Gastroesophageal sphincter (tissue), 4 donors: ENCODE data around the gene C19orf25. TPM values are rescaled to one million over a fixed set of nuclear protein-coding genes. Genes with fewer than 3 reads are reported as not detected.
A peak's percentile ranks its signal among the peaks of the same experiment; 100 is the strongest.

Experiments used
- ATAC-seq: fragments of 150-250 bp; one replicate; pipeline ENCODE4 v1.9.1; 2016; ENCODE audit warnings: mild to moderate bottlenecking, moderate library complexity
- H3K27ac ChIP-seq, 4 donors: fragments of 200-600 bp; sonication (generic) in 3 of 4; 1 replicate in 3 of 4; 2 replicates in 1 of 4; pipeline ENCODE4 v1.5.1; 2016 to 2019
- H3K27me3 ChIP-seq: fragments of 200-600 bp; sonication (generic); one replicate; pipeline ENCODE4 v1.5.1; 2019
- H3K36me3 ChIP-seq, 2 donors: fragments of 200-600 bp; sonication (generic); one replicate each; pipeline ENCODE4 v1.5.1; 2019; ENCODE audit warnings: control low read depth in 1 of 2
- H3K4me1 ChIP-seq, 3 donors: fragments of 200-600 bp; sonication (generic); 1 replicate in 2 of 3; 2 replicates in 1 of 3; pipeline ENCODE4 v1.5.1; 2016 to 2019; ENCODE audit warnings: control low read depth in 2 of 3
- H3K4me3 ChIP-seq, 2 donors: fragments of 200-600 bp; sonication (generic); one replicate each; pipeline ENCODE4 v1.5.1; 2019; ENCODE audit warnings: mild to moderate bottlenecking in 1 of 2, moderate library complexity in 1 of 2
- H3K9me3 ChIP-seq, 3 donors: fragments of 200-600 bp; sonication (generic); one replicate each; pipeline ENCODE4 v1.5.1; 2017 to 2019; ENCODE audit warnings: control low read depth in 2 of 3
- CTCF ChIP-seq, 4 experiments: fragments of 200-600 bp in 2 of 4; fragments of 450-650 bp in 2 of 4; sonication (generic) in 1 of 4; IDR thresholded peaks; one replicate each; pipeline ENCODE4 v1.5.1; 2017 to 2019; ENCODE audit warnings: antibody characterized with exemption in 4 of 4, mild to moderate bottlenecking in 2 of 4, moderate library complexity in 2 of 4
- EP300 ChIP-seq: sonication (generic); formaldehyde crosslinking; IDR thresholded peaks from one replicate; pipeline ENCODE4 v1.6.1; 2017; ENCODE audit warnings: antibody characterized with exemption, mild to moderate bottlenecking
- POLR2A ChIP-seq, 2 donors: fragments of 450-650 bp; IDR thresholded peaks; one replicate each; pipeline ENCODE4 v1.6.1; 2017; ENCODE audit warnings: antibody characterized with exemption in 2 of 2, mild to moderate bottlenecking in 2 of 2, moderate library complexity in 1 of 2
- POLR2AphosphoS5 ChIP-seq: sonication (generic); formaldehyde crosslinking; IDR thresholded peaks from one replicate; pipeline ENCODE4 v1.6.1; 2017; ENCODE audit warnings: antibody characterized with exemption
- WGBS, 2 donors: methylation state at CpG; one replicate each; pipeline ENCODE4 v1.1.5; 2018; ENCODE audit warnings: low coverage in 1 of 2; 5-methylcytosine and 5-hydroxymethylcytosine counted together
- total RNA-seq, 4 donors: library from RNA; depleted of rRNA; stranded (reverse); fragments of >200 nt; gene quantifications; one replicate each; pipeline ENCODE4 v1.1.0, GENCODE V29; 2016

C19orf25 gene
- total RNA-seq, 4 donors from 2014 or later, result 20.6 to 40.0 (median 28.2) TPM

- Histone ChIP-seq H3K4me1 (peaks cover 0 to 12% (median 0%) of the 10 kb centered on the region in 3 donors), H3K9me3 (no peaks in the 10 kb centered on the region), H3K27me3 (peaks cover 82% of the 10 kb centered on the region), H3K27ac (no peak overlapping the region), H3K4me3 (no peak overlapping the region), H3K36me3 (no peaks in the 10 kb centered on the region)
- ATAC-seq, result no peak
- 60 to 64% methylated on average over 7 to 8 of the region's 17 CpGs for WGBS, 2 donors
- TF ChIP-seq POLR2AphosphoS5 (no peak), CTCF (IDR thresholded peaks at IDR 0.05) (no peak), POLR2A (IDR thresholded peaks at IDR 0.05) (no peak), EP300 (no peak)
These were observed 45.9 kb upstream of the C19orf25 start for GRCh38 chr19:1524972-1525325.

GRCh38 chr19:1524287-1524971 is 45.4 kb upstream of the C19orf25 start:
- Histone ChIP-seq H3K4me3 (peak overlapping the region in 1 of 2 donors; percentile 43), H3K27me3 (peaks cover 80% of the 10 kb centered on the region), H3K27ac (no peak overlapping the region), H3K9me3 (no peaks in the 10 kb centered on the region), H3K36me3 (no peaks in the 10 kb centered on the region), H3K4me1 (peaks cover 0 to 12% (median 0%) of the 10 kb centered on the region in 3 donors)
- ATAC-seq, result no peak
- TF ChIP-seq POLR2A (IDR thresholded peaks at IDR 0.05) (no peak), EP300 (no peak)
- 100% methylated on average over 1 of the region's 49 CpGs for WGBS, 2 donors

GRCh38 chr19:1523412-1524286 is 44.6 kb upstream of the C19orf25 start, which contains the start of gene PLK5:
Gene PLK5 (plus strand): TSS chr19:1524077. CDS start chr19:1526997, 2,920 bp downstream.
- Histone ChIP-seq H3K9me3 (no peaks in the 10 kb centered on the region), H3K4me3 (peak within 1 kb of the TSS in 1 of 2 donors; percentile 43), H3K27ac (no peak within 1 kb of the TSS), H3K4me1 (peaks cover 0 to 12% (median 0%) of the 10 kb centered on the region in 3 donors), H3K36me3 (no peaks in the 10 kb centered on the region), H3K27me3 (peaks cover 72% of the 10 kb centered on the region)
- no peak for TF ChIP-seq EP300
- TF ChIP-seq CTCF (IDR thresholded peaks at IDR 0.05), result peak in 1 of 4 experiments; percentile 37
- ATAC-seq, result no peak
- WGBS, 2 donors, result 33 to 40% methylated on average over 1 to 3 of the region's 92 CpGs

- Histone ChIP-seq H3K27me3 (peaks cover 69% of the 10 kb centered on the region), H3K4me1 (peaks cover 0 to 12% (median 0%) of the 10 kb centered on the region in 3 donors), H3K36me3 (no peaks in the 10 kb centered on the region), H3K4me3 (no peak overlapping the region), H3K9me3 (no peaks in the 10 kb centered on the region), H3K27ac (no peak overlapping the region)
- no peak for ATAC-seq
- TF ChIP-seq CTCF (IDR thresholded peaks at IDR 0.05) (no peak), POLR2A (IDR thresholded peaks at IDR 0.05) (no peak), EP300 (no peak), POLR2AphosphoS5 (no peak)
- WGBS, 2 donors, result no CpG with 5 or more reads among the region's 18 CpGs
These were observed 43.8 kb upstream of the C19orf25 start for GRCh38 chr19:1522838-1523237.

- H3K27me3 ChIP-seq, result peaks cover 61% of the 10 kb centered on the region
- H3K4me1 ChIP-seq, result peaks cover 0 to 12% (median 0%) of the 10 kb centered on the region in 3 donors
- H3K36me3 ChIP-seq, result no peaks in the 10 kb centered on the region
- H3K9me3 ChIP-seq, result no peaks in the 10 kb centered on the region
- WGBS, 2 donors, result 80 to 81% methylated on average over 1 to 5 of the region's 10 CpGs
- no peak overlapping the region for H3K4me3 ChIP-seq
- TF ChIP-seq CTCF (IDR thresholded peaks at IDR 0.05), result no peak
- TF ChIP-seq POLR2A (IDR thresholded peaks at IDR 0.05), result no peak
- TF ChIP-seq EP300, result no peak
- no peak for TF ChIP-seq POLR2AphosphoS5
- no peak for ATAC-seq
- H3K27ac ChIP-seq, result no peak overlapping the region
These were observed 43.0 kb upstream of the C19orf25 start for GRCh38 chr19:1522061-1522460.
